Fibroblast of skin of back (primary cell): ENCODE measurements around the gene AUTS2.
A peak's percentile ranks its signal among the peaks of the same experiment; 100 is the strongest.

ENCODE experiments used
- DNase-seq: peaks from one replicate; pipeline ENCODE4 v3.0.0-alpha.2; 2013

Gene AUTS2

GRCh38 chr7:70771451-70771850 is 1173.2 kb downstream of the AUTS2 start:
- DNase-seq: no peak

- no peak for DNase-seq
Measured at GRCh38 chr7:70772891-70773290, 1174.6 kb downstream of the AUTS2 start.

DNA sequence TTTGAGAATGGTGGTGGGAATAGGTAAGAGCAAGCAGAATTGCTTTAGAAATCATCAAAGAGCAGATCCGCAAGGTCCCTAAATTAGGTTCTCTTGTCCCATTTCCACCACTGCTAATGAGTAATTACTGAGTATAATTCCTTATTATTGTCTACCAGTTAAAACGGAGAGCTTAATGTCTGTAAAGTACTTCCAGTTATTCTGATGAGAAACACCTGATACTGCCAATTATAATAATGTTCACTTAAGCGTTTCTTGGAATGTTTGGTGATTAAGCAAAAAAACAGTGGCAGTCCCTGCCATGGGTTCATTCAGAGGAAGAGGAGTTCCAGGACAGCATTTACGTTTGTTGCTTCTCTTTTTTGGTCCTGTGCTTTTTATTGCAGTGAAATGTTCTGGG is 1175.1 kb downstream of the AUTS2 start:
- no peak for DNase-seq

- DNase-seq: no peak
Measured at GRCh38 chr7:70774950-70775527, 1176.8 kb downstream of the AUTS2 start.

DNA sequence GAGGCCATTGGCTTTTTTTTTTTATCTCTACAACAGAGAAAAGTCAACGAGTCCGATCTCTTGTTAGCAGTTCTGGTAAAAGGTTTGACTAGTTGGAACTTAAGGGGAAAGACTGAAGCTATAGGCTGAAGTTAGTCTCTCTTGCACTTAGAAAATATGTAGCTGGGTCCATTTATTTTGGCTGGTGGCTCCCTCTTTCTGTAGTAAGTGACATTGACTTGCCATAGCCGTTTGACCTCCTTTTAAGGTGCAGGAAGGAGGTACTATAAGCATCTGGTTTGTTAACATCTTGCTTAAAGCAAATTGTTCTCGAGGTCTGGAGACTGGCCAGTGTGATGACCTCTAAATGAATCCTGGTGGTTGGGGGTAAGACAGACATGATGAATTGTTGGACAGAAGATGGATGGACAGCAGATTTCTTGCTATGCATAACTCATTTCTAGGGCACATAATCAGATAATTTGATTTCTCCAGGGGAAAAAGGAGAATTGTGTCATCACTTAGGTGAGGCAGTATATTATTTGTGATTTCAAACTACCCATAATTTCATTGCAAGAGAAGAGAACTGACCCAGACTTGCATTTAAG is 1177.4 kb downstream of the AUTS2 start:
- DNase-seq: peak; percentile 11

DNA sequence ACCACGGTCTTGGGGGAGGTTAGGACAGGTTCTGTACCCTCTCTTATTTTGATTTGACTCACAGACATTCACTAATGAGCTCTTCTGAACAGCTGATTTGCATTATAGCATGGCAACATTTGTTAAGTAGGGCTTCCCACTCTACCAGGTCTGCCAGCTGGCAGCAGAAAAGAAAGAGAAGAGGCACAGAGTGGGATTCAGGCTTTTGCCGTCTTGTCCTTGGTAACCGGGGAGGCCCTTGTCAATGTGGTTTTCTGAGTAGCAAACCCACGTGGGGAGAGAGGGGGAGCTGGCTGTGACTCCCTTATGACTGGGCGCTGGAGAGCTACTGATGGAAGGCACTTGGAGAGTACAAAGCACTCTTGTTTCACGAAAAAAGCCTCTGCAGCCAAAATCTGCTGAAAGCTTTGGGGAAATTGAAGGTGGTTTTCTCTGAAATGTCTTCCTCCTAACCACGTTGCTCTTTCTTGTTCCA is 1178.4 kb downstream of the AUTS2 start:
- DNase-seq: peak; percentile 20

- DNase-seq: no peak
Measured at GRCh38 chr7:70777251-70777650, 1179.0 kb downstream of the AUTS2 start.

GRCh38 chr7:70778585-70778984 is 1180.3 kb downstream of the AUTS2 start:
- no peak for DNase-seq

- no peak for DNase-seq
Measured at GRCh38 chr7:70779321-70779720, 1181.0 kb downstream of the AUTS2 start.

DNA sequence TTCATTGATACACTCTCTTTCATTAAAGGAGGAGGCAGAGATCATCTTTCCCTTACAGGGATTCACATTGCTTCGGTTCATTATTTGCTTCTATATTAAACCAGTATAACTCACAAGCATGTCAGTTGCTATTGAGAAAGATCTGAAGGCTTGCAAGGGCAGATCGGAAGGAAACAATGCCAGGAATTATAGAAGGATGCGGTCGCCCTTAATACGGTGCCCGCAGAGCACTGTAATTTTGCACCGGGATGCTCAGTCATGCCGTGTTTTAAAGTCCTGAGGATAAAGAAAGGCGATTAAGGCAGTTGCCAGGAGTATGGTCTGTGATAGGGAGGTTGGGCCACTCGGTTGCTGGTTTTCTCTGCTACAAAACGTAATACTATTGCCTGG is 1183.6 kb downstream of the AUTS2 start:
- no peak for DNase-seq

GRCh38 chr7:70782796-70783195 is 1184.5 kb downstream of the AUTS2 start:
- no peak for DNase-seq

- no peak for DNase-seq
Measured at GRCh38 chr7:70785427-70785826, 1187.2 kb downstream of the AUTS2 start.

DNA sequence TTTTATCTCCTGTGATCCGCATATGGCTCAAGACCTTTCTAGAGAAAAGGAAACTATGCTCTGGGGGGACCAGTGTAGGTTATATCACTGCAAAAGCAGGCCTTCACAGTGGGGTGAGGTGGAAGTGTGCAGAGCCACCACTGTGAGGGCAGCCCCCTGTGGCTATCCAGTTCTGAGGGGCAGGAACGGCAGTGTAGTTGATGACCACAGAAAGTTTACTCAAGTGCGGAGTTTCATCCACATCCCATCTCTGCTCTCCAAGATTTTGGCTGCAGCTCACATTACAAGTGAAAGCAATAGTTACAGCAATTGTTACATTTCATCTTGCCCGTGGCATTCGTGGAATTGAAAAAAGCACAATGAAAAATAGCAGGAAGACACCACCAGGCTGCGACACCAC is 1187.8 kb downstream of the AUTS2 start:
- no peak for DNase-seq

- no peak for DNase-seq
Measured at GRCh38 chr7:70787286-70787685, 1189.0 kb downstream of the AUTS2 start.

DNA sequence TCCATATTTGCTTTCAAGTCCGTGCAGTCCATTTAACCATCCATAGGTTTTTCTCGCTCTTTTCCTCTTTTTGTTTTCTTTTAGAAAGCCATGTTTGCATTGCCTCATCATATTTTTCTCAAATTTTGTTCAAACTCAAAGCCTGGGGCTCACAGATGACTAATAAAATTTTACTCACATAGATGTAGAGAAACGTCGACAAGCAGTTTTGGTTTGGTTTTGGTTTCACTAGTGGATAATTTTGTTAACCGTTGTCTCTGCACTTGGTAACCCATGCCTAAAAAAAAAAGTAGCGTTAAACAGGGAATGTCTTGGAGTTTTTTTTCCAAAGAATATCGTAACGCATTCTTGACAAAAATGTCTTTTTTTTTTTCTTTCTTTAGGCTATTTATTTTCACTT is 1189.5 kb downstream of the AUTS2 start:
- no peak for DNase-seq

- DNase-seq: peak; percentile 7
Measured at GRCh38 chr7:70788276-70788675, 1190.0 kb downstream of the AUTS2 start.

DNA sequence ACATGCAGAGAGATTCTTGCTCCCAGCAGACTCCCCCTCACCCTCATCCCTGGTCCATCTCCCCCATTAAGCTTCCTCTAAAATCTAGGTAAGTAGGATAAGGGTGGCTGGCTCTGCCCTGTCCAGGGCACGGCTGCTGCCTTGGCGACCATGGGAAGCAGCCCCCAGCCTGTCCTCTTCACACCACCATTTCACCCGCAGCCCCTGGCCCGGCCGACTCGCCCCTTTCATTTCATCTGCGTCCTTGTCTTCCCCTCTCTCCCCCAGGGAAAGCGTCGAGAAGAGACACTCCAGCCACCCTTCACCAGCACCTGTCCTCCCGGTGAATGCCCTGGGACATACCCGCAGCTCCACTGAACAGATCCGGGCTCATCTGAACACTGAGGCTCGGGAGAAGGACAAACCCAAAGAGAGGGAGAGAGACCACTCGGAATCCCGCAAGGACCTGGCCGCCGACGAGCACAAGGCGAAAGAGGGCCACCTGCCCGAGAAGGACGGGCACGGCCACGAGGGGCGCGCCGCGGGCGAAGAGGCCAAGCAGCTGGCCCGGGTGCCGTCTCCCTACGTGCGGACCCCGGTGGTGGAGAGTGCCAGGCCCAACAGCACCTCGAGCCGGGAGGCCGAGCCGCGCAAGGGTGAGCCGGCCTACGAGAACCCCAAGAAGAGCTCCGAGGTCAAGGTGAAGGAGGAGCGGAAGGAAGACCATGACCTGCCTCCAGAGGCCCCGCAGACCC is 1191.4 kb downstream of the AUTS2 start:
- no peak for DNase-seq

GRCh38 chr7:70790215-70791073 is 1192.2 kb downstream of the AUTS2 start:
- no peak for DNase-seq

DNA sequence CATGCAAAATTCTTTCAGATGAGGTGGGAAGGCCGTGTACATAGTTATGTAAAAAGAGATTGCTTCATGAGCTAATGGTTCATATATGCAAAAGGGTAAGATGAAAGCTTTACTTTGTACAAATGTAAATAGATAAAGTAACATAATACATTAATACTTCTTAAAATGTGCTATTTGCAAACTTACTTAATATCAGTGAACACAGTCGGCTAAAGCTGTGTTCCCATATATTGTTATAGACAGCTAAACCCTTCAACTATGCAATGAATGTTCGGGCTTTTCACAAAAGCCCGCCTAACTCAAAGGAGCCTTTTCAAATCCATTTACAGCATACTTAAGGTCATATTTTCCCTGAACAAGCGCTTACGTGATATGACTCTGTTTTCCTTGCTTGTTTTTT is 1193.1 kb downstream of the AUTS2 start:
- no peak for DNase-seq

GRCh38 chr7:70793060-70793459 is 1194.8 kb downstream of the AUTS2 start:
- no peak for DNase-seq

DNA sequence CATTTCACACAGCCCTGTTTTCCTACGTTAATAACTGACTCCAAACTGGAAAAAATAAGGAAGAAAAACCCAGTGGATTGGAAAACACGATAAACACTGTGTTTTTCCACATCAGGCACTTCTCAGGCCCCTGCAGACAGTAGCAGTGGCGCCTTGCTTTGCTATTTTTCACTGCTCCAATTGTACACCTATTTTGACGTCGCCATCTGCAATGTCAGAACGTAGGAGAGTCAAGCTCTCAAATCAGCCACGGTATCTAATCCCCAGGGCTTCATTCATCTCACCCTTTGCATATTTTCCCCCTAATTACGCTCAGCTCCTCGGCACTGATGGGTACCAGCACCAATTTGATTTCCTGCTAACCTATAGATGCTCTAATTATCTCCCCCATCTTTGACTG is 1195.5 kb downstream of the AUTS2 start:
- DNase-seq: no peak

GRCh38 chr7:70794962-70795361 is 1196.7 kb downstream of the AUTS2 start:
- DNase-seq: no peak

GRCh38 chr7:70795948-70796347 is 1197.7 kb downstream of the AUTS2 start:
- DNase-seq: no peak
